ENCODE data around the gene KIF26B.

The KIF26B gene

GRCh38 chr1:245463392-245464165 is 308.8 kb downstream of the KIF26B start:
- DNase-seq (ENCODE audit: low read depth in 2 of 2), result no peak

GRCh38 chr1:245464290-245464689 is 309.5 kb downstream of the KIF26B start:
- DNase-seq (ENCODE audit: low read depth in 2 of 2), result no peak

GRCh38 chr1:245465666-245466065 is 310.9 kb downstream of the KIF26B start:
- DNase-seq (ENCODE audit: low read depth in 2 of 2), result no peak

GRCh38 chr1:245466261-245466660 is 311.5 kb downstream of the KIF26B start:
- no peak for DNase-seq (ENCODE audit: low read depth in 2 of 2)

- no peak for DNase-seq (ENCODE audit: low read depth in 2 of 2)
Observed at GRCh38 chr1:245467804-245468203, 313.0 kb downstream of the KIF26B start.

- no peak for DNase-seq (ENCODE audit: low read depth in 2 of 2)
Observed at GRCh38 chr1:245469006-245469405, 314.2 kb downstream of the KIF26B start.

- no peak for DNase-seq (ENCODE audit: low read depth in 2 of 2)
Observed at GRCh38 chr1:245469734-245470133, 314.9 kb downstream of the KIF26B start.

- DNase-seq (ENCODE audit: low read depth in 2 of 2), result no peak
Observed at GRCh38 chr1:245475126-245475525, 320.3 kb downstream of the KIF26B start.

GRCh38 chr1:245475961-245476516 is 321.3 kb downstream of the KIF26B start:
- DNase-seq (ENCODE audit: low read depth in 2 of 2), result no peak

GRCh38 chr1:245477941-245478340 is 323.2 kb downstream of the KIF26B start:
- DNase-seq (ENCODE audit: low read depth in 2 of 2), result no peak

GRCh38 chr1:245480393-245481120 is 325.8 kb downstream of the KIF26B start:
- DNase-seq (ENCODE audit: low read depth in 2 of 2), result no peak

GRCh38 chr1:245481261-245481660 is 326.5 kb downstream of the KIF26B start:
- DNase-seq (ENCODE audit: low read depth in 2 of 2), result no peak

- DNase-seq (ENCODE audit: low read depth in 2 of 2), result no peak
Observed at GRCh38 chr1:245483247-245483646, 328.5 kb downstream of the KIF26B start.

GRCh38 chr1:245484176-245484575 is 329.4 kb downstream of the KIF26B start:
- DNase-seq (ENCODE audit: low read depth in 2 of 2), result no peak

GRCh38 chr1:245485996-245486395 is 331.2 kb downstream of the KIF26B start:
- no peak for DNase-seq (ENCODE audit: low read depth in 2 of 2)

- DNase-seq (ENCODE audit: low read depth in 2 of 2), result no peak
Observed at GRCh38 chr1:245486775-245487470, 332.1 kb downstream of the KIF26B start.

- no peak for DNase-seq (ENCODE audit: low read depth in 2 of 2)
Observed at GRCh38 chr1:245488346-245489129, 333.8 kb downstream of the KIF26B start.

- no peak for DNase-seq (ENCODE audit: low read depth in 2 of 2)
Observed at GRCh38 chr1:245489838-245490237, 335.1 kb downstream of the KIF26B start.

- no peak for DNase-seq (ENCODE audit: low read depth in 2 of 2)
Observed at GRCh38 chr1:245493029-245493428, 338.2 kb downstream of the KIF26B start.

GRCh38 chr1:245495681-245496080 is 340.9 kb downstream of the KIF26B start:
- DNase-seq (ENCODE audit: low read depth in 2 of 2), result no peak

- DNase-seq (ENCODE audit: low read depth in 2 of 2), result no peak
Observed at GRCh38 chr1:245500546-245500945, 345.8 kb downstream of the KIF26B start.
